ENCODE data around the gene SRRM5. TPM values are rescaled to one million over a fixed set of nuclear protein-coding genes. Genes with fewer than 3 reads are reported as not detected.
"Not testable (repeated sequence)": the region's sequence is repeated elsewhere in the genome, so short reads cannot be mapped to it uniquely, and the experiment has no call there.

The SRRM5 gene
- total and polyA plus RNA-seq, 2 experiments from 2014 or later = 0.24 to 0.27 TPM

DNA sequence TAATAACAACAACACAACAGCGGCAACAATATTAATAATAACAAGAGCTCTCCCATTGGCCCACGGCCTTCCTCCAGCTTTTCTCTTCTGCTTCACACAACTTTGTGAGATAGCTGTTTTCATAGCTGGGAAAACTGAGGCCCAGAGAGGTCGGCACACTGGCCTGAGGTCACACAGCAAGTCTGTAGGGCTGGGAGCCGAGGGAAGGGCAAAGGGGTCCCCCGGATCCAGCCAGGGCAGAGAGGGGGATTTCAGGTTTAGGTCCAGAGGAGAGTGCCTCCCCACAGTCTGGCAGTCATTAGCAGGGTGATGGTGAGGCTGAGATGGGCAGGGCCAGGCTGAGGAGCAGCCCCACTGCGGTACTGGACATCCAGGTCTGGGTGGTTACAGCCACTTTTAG is 36.7 kb downstream of the SRRM5 start:
- WGBS (ENCODE audit: low lambda C conversion rate, missing lambda C conversion rate) = 99% methylated on average over 6 of the region's 6 CpGs
- H2AFZ ChIP-seq = no peak overlapping the region
- no peaks in the 10 kb centered on the region for H3K9me3 ChIP-seq (ENCODE audit: low read depth)
- H3K9me2 ChIP-seq (replicated peaks; ENCODE audit: insufficient read depth) = no peaks in the 10 kb centered on the region
- no peak overlapping the region for H3K27ac ChIP-seq
- no peaks in the 10 kb centered on the region for H3K27me3 ChIP-seq
- no peaks in the 10 kb centered on the region for H3K36me3 ChIP-seq (replicated peaks; ENCODE audit: insufficient read depth, low read depth)
- H3K4me3 ChIP-seq = no peak overlapping the region
- DNase-seq (ENCODE audit: low spot score) = no peak
- no peak overlapping the region for H3K4me2 ChIP-seq
- H3K4me1 ChIP-seq (ENCODE audit: insufficient read depth) = no peaks in the 10 kb centered on the region
- H3K79me2 ChIP-seq = no peaks in the 10 kb centered on the region
- H4K20me1 ChIP-seq (ENCODE audit: insufficient read depth, poor library complexity, severe bottlenecking) = no peaks in the 10 kb centered on the region
- TF ChIP-seq, protein P1, sequence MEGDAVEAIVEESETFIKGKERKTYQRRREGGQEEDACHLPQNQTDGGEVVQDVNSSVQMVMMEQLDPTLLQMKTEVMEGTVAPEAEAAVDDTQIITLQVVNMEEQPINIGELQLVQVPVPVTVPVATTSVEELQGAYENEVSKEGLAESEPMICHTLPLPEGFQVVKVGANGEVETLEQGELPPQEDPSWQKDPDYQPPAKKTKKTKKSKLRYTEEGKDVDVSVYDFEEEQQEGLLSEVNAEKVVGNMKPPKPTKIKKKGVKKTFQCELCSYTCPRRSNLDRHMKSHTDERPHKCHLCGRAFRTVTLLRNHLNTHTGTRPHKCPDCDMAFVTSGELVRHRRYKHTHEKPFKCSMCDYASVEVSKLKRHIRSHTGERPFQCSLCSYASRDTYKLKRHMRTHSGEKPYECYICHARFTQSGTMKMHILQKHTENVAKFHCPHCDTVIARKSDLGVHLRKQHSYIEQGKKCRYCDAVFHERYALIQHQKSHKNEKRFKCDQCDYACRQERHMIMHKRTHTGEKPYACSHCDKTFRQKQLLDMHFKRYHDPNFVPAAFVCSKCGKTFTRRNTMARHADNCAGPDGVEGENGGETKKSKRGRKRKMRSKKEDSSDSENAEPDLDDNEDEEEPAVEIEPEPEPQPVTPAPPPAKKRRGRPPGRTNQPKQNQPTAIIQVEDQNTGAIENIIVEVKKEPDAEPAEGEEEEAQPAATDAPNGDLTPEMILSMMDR (IDR thresholded peaks at IDR 0.05; ENCODE audit: poor library complexity) = no peak
- TF ChIP-seq EZH2 (IDR thresholded peaks at IDR 0.05; ENCODE audit: borderline replicate concordance) (no peak), EZH2phosphoT487 (IDR thresholded peaks at IDR 0.05; ENCODE audit: low read depth, severe bottlenecking, unreplicated experiment) (no peak)

DNA sequence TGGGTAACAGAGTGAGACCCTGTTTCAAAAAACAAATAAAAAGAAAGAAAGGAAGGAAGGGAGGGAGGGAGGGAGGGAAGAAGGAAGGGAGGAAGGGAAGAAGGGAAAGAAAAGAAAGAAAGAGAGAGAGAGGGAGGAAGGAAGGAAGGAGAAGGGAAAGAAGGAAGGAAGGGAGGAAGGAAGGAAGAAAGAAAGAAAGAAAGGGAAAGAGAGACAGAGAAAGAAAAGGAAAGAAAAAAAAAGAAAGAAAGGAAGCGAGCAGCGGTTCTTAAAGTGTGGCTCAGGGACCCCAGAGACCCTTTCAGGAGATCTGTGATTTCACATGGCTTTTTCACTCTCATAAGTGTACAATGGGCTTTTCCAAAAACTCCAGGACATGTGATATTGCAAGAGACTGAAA is 37.6 kb downstream of the SRRM5 start:
- no peaks in the 10 kb centered on the region for H3K4me1 ChIP-seq (ENCODE audit: insufficient read depth)
- H3K9me2 ChIP-seq (replicated peaks; ENCODE audit: insufficient read depth) = no peaks in the 10 kb centered on the region
- H3K36me3 ChIP-seq (replicated peaks; ENCODE audit: insufficient read depth, low read depth) = no peaks in the 10 kb centered on the region
- no peak overlapping the region for H2AFZ ChIP-seq
- WGBS (ENCODE audit: low lambda C conversion rate, missing lambda C conversion rate) = 100% methylated on average over 2 of the region's 2 CpGs
- H3K4me3 ChIP-seq = no peak overlapping the region
- no peaks in the 10 kb centered on the region for H3K9me3 ChIP-seq (ENCODE audit: low read depth)
- no peaks in the 10 kb centered on the region for H4K20me1 ChIP-seq (ENCODE audit: insufficient read depth, poor library complexity, severe bottlenecking)
- H3K79me2 ChIP-seq = no peaks in the 10 kb centered on the region
- no peak overlapping the region for H3K27ac ChIP-seq
- DNase-seq (ENCODE audit: low spot score) = no peak
- no peak overlapping the region for H3K4me2 ChIP-seq
- TF ChIP-seq, protein P1 (IDR thresholded peaks at IDR 0.05; ENCODE audit: poor library complexity) = no peak
- no peak for TF ChIP-seq EZH2phosphoT487 (IDR thresholded peaks at IDR 0.05; ENCODE audit: low read depth, severe bottlenecking, unreplicated experiment)
- no peak for TF ChIP-seq EZH2 (IDR thresholded peaks at IDR 0.05; ENCODE audit: borderline replicate concordance)
- no peaks in the 10 kb centered on the region for H3K27me3 ChIP-seq

DNA sequence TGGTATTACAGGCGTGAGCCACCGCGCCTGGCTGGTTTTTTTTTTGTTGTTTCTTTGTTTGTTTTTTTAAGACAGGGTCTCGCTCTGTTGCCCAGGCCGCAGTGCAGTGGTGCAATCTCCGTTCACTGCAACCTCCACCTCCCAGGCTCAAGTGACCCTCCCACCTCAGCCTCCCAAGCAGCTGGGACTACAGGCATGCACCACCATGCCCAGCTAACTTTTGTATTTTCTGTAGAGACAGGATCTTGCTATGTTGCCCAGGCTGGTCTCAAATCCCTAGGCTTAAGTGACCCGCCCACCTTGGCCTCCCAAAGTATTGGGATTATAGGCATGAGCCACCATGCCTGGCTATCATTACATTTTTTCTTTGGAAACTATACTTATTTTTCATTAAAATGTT is 38.4 kb downstream of the SRRM5 start:
- H4K20me1 ChIP-seq (ENCODE audit: insufficient read depth, poor library complexity, severe bottlenecking); H3K79me2 ChIP-seq; DNase-seq (ENCODE audit: low spot score); H3K9me3 ChIP-seq (ENCODE audit: low read depth); H3K27me3 ChIP-seq; H3K27ac ChIP-seq; H3K4me3 ChIP-seq; H2AFZ ChIP-seq; H3K9me2 ChIP-seq (replicated peaks; ENCODE audit: insufficient read depth); H3K4me1 ChIP-seq (ENCODE audit: insufficient read depth); H3K36me3 ChIP-seq (replicated peaks; ENCODE audit: insufficient read depth, low read depth); H3K4me2 ChIP-seq: not testable (repeated sequence)
- WGBS (ENCODE audit: low lambda C conversion rate, missing lambda C conversion rate) = 94% methylated on average over 6 of the region's 7 CpGs

DNA sequence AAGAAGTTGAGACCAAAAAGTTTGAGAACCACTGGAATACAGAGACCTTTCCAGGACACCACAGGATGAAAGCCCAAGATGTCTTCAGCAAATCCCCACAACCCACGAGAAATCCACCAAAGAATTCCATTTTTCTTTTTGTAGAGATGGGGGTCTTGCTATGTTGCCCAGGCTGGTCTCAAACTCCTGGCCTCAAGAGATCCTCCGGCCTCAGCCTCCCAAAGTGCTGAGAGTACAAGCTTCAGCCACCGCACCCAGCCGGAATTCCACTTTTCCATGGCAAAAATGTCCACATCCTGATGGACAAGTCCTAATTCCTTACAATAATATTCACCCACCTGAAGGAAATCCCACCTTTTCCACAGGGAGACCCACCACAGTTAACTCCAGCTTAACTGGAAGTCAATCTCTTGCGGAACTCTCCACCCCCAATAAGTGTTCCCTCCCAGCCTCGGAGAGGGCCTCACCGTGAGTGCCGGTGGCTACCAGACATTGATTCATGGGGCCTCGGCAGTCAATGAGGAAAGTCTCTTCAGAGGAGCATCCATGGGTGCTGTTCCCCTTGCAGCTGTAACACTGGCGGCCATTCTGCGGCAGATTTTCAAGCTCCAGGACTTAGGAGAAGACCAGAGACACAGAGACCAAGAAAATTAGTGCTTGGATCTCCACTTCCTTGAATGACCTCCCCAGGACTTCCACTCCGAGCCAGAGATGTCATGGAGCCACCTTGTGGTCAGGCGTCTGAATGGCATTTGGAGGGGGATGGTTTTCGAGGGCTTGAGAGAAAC is 40.1 kb downstream of the SRRM5 start:
- Histone ChIP-seq H3K9me2 (replicated peaks; ENCODE audit: insufficient read depth) (no peaks in the 10 kb centered on the region), H3K36me3 (replicated peaks; ENCODE audit: insufficient read depth, low read depth) (no peaks in the 10 kb centered on the region)

More for the DNA sequence above, 40.1 kb downstream of the SRRM5 start:
- Histone ChIP-seq H3K4me1 (ENCODE audit: insufficient read depth) (no peaks in the 10 kb centered on the region), H3K9me3 (ENCODE audit: low read depth) (no peaks in the 10 kb centered on the region), H3K4me2 (no peak overlapping the region), H2AFZ (no peak overlapping the region), H4K20me1 (ENCODE audit: insufficient read depth, poor library complexity, severe bottlenecking) (no peaks in the 10 kb centered on the region), H3K27ac (no peak overlapping the region), H3K27me3 (no peaks in the 10 kb centered on the region), H3K79me2 (no peaks in the 10 kb centered on the region), H3K4me3 (no peak overlapping the region)
- 74% methylated on average over 14 of the region's 14 CpGs for WGBS (ENCODE audit: low lambda C conversion rate, missing lambda C conversion rate)
- peak; percentile 78 for DNase-seq (ENCODE audit: low spot score)
- TF ChIP-seq EZH2 (IDR thresholded peaks at IDR 0.05; ENCODE audit: borderline replicate concordance) (no peak), EZH2phosphoT487 (IDR thresholded peaks at IDR 0.05; ENCODE audit: low read depth, severe bottlenecking, unreplicated experiment) (no peak)
- TF ChIP-seq, protein P1 (IDR thresholded peaks at IDR 0.05; ENCODE audit: poor library complexity) = peak; percentile 67

Measured in hepatocyte (in vitro differentiated cells).